Retinal pigment epithelial cell (primary cell): ENCODE data around the gene DDB1.

ENCODE experiments used
- DNase-seq: peaks from one replicate; pipeline ENCODE4 v3.0.0-alpha.2; 2010; ENCODE audit warnings: low read depth
- H3K4me3 ChIP-seq: 2 replicates; pipeline ENCODE4 v1.5.1; 2011; ENCODE audit warnings: mild to moderate bottlenecking, low read length, control low read depth, moderate library complexity
- CTCF ChIP-seq: conservative IDR thresholded peaks from 2 replicates; pipeline ENCODE4 v1.5.1; 2011; ENCODE audit warnings: low read depth, low read length, control low read depth, inconsistent platforms

Gene DDB1

GRCh38 chr11:61328351-61328750 lies 4.6 kb downstream of the DDB1 start:
- TF ChIP-seq CTCF, result no peak
- DNase-seq, result no peak
- H3K4me3 ChIP-seq, result no peak overlapping the region

- DNase-seq, result no peak
Observed at GRCh38 chr11:61327669-61328071, 5.2 kb downstream of the DDB1 start.

GRCh38 chr11:61325649-61326414 lies 7.1 kb downstream of the DDB1 start:
- TF ChIP-seq CTCF, result no peak
- no peak overlapping the region for H3K4me3 ChIP-seq
- DNase-seq, result no peak

More at GRCh38 chr11:61327669-61328071, 5.2 kb downstream of the DDB1 start:
- H3K4me3 ChIP-seq, result no peak overlapping the region
- no peak for TF ChIP-seq CTCF

GRCh38 chr11:61315260-61315659 lies 17.6 kb downstream of the DDB1 start:
- H3K4me3 ChIP-seq, result no peak overlapping the region
- no peak for TF ChIP-seq CTCF
- no peak for DNase-seq

GRCh38 chr11:61310749-61311148 lies 22.2 kb downstream of the DDB1 start:
- TF ChIP-seq CTCF, result no peak
- H3K4me3 ChIP-seq, result no peak overlapping the region
- DNase-seq, result no peak

- no peak for TF ChIP-seq CTCF
- DNase-seq, result no peak
- H3K4me3 ChIP-seq, result no peak overlapping the region
Observed at GRCh38 chr11:61309739-61310138, 23.2 kb downstream of the DDB1 start.

- no peak for DNase-seq
- no peak for TF ChIP-seq CTCF
- H3K4me3 ChIP-seq, result no peak overlapping the region
Observed at GRCh38 chr11:61309141-61309540, 23.8 kb downstream of the DDB1 start.
